Measurements from ENCODE around the gene OR2M5. TPM values are rescaled to one million over a fixed set of nuclear protein-coding genes. Genes with fewer than 3 reads are reported as not detected.

Gene OR2M5, protein sequence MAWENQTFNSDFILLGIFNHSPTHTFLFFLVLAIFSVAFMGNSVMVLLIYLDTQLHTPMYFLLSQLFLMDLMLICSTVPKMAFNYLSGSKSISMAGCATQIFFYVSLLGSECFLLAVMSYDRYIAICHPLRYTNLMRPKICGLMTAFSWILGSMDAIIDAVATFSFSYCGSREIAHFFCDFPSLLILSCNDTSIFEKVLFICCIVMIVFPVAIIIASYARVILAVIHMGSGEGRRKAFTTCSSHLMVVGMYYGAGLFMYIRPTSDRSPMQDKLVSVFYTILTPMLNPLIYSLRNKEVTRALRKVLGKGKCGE
- total RNA-seq (2022; extraction: Qiagen RNA extraction): not detected in 5 replicates

DNA sequence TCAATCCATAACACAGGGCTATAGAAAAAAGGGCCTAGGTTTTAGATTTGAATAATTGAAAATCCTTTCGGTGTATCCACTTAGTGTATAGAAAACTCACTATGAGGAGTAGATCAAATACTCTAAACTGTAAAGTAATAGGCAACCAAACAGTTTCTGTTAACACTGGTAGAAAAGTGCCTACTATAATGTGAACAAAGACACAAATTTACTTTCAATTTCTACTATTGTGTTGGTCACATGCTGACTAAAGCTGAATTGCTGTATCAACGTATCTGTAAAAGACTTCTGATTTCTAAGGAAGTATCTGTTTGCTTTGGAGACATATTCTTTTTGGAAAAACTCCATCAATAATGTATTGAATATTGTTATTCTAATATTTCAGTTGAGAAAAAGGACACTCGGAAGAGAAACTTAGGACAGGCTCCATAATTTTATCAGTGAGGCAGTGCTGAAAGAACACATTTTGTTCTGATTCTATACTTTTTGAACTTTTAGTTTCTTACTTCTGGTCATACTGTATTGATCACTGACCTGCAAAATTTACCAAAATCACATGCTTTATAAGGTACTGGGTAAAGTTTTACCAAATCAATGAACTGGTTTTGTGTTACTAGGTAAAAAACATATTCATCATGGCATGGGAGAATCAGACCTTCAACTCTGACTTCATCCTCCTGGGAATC, at the start of gene OR2M5:
TSS of gene OR2M5 (plus strand) at position 636 of the 686 bp plus-strand sequence. CDS start at position 636, 0 bp downstream.

DNA sequence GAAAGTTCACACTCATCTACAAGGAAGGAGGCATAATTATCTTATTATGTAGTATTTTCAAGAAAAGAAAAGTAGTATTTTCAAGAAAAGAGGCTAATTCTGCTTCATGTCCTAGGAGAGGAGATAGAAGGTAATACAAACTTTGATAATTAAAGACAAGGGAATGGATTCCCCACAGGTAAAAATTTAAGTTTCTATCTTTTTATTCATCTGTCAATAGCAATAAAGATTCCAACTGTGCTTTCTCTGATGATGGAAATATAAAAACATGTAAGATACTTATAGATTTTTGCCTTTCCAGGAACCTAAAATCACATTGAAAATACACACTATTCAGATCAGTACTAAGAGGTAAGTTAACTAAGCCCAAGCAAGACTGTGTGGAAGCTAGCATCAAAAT, 29.6 kb downstream of the OR2M5 start, which contains the start of gene OR2M2:
TSS of gene OR2M2 (plus strand) at position 301 of the 400 bp plus-strand sequence. CDS start 5,165 bp downstream, outside the sequence.

Other genes starting within 250 kb of the OR2M5 start
- not detected in 5 replicates for gene OR2W3, start 249.6 kb upstream of the OR2M5 start, total RNA-seq (2022; extraction: Qiagen RNA extraction)
- gene OR2T8, start 224.9 kb upstream of the OR2M5 start, total RNA-seq (2022; extraction: Qiagen RNA extraction): not detected in 5 replicates
- gene OR2AJ1, start 220.3 kb upstream of the OR2M5 start, total RNA-seq (2022; extraction: Qiagen RNA extraction): not detected in 5 replicates
- not detected in 5 replicates for gene OR2L8, start 196.3 kb upstream of the OR2M5 start, total RNA-seq (2022; extraction: Qiagen RNA extraction)
- not detected in 5 replicates for gene OR2AK2, start 179.9 kb upstream of the OR2M5 start, total RNA-seq (2022; extraction: Qiagen RNA extraction)
- not detected in 5 replicates for gene OR2L5, start 131.5 kb upstream of the OR2M5 start, total RNA-seq (2022; extraction: Qiagen RNA extraction)
- 0.02 TPM in 1 of 5 replicates, not detected in the others for gene OR2L2, start 115.1 kb upstream of the OR2M5 start, total RNA-seq (2022; extraction: Qiagen RNA extraction)
- gene OR2L3, start 98.3 kb upstream of the OR2M5 start, total RNA-seq (2022; extraction: Qiagen RNA extraction): not detected in 5 replicates
- gene OR2L13, start 50.0 kb upstream of the OR2M5 start, total RNA-seq (2022; extraction: Qiagen RNA extraction): not detected in 5 replicates
- not detected in 5 replicates for gene OR2M2, start 29.7 kb downstream of the OR2M5 start, total RNA-seq (2022; extraction: Qiagen RNA extraction)
- gene OR2M3, start 52.1 kb downstream of the OR2M5 start, total RNA-seq (2022; extraction: Qiagen RNA extraction): not detected in 5 replicates
- gene OR2M4, start 86.3 kb downstream of the OR2M5 start, total RNA-seq (2022; extraction: Qiagen RNA extraction): not detected in 5 replicates
- gene OR2T33, start 132.8 kb downstream of the OR2M5 start, total RNA-seq (2022; extraction: Qiagen RNA extraction): not detected in 5 replicates
- not detected in 5 replicates for gene OR2T12, start 158.3 kb downstream of the OR2M5 start, total RNA-seq (2022; extraction: Qiagen RNA extraction)
- gene OR2M7, start 179.4 kb downstream of the OR2M5 start, total RNA-seq (2022; extraction: Qiagen RNA extraction): not detected in 5 replicates
- not detected in 5 replicates for gene OR14C36, start 203.6 kb downstream of the OR2M5 start, total RNA-seq (2022; extraction: Qiagen RNA extraction)
- not detected in 5 replicates for gene OR2T4, start 216.5 kb downstream of the OR2M5 start, total RNA-seq (2022; extraction: Qiagen RNA extraction)
- not detected in 5 replicates for gene OR2T6, start 230.6 kb downstream of the OR2M5 start, total RNA-seq (2022; extraction: Qiagen RNA extraction)

Measured in A549 treated with dexamethasone at 1 μM for 4 hours (cell line).